ENCODE results near the gene NCEH1.

GRCh38 chr3:172680684-172681083, 30.2 kb downstream of the NCEH1 start:
- no peak for TF ChIP-seq GATA2 (IDR thresholded peaks at IDR 0.05; ENCODE audit: low read depth, low read length)
- no peak for TF ChIP-seq GATA3 (IDR thresholded peaks at IDR 0.05; ENCODE audit: low read depth, low read length)

Data from SH-SY5Y (cell line).